ENCODE data around the gene SLCO2A1.

DNA sequence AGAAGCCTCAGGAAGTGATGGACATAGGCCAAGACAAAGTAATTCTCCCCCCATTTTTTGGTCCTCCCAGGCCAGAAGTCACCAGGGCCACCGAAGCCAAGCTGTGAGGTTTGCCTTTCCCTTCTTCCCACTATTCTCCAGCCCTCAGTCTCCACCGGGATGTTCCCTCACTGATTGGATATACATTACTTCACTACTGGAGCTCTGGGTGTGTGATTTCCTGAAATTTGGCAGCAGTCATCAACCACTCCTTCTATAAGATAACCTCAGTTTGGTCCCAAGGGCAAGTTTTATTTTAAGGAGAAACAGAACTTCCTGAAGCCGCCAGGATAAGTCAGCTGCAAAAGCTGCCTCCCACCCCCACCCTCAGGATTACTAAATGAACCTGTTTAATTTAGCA is 11.3 kb downstream of the SLCO2A1 start:
- no peak for TF ChIP-seq POLR2A (IDR thresholded peaks at IDR 0.05)
- TF ChIP-seq, protein P1, sequence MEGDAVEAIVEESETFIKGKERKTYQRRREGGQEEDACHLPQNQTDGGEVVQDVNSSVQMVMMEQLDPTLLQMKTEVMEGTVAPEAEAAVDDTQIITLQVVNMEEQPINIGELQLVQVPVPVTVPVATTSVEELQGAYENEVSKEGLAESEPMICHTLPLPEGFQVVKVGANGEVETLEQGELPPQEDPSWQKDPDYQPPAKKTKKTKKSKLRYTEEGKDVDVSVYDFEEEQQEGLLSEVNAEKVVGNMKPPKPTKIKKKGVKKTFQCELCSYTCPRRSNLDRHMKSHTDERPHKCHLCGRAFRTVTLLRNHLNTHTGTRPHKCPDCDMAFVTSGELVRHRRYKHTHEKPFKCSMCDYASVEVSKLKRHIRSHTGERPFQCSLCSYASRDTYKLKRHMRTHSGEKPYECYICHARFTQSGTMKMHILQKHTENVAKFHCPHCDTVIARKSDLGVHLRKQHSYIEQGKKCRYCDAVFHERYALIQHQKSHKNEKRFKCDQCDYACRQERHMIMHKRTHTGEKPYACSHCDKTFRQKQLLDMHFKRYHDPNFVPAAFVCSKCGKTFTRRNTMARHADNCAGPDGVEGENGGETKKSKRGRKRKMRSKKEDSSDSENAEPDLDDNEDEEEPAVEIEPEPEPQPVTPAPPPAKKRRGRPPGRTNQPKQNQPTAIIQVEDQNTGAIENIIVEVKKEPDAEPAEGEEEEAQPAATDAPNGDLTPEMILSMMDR (IDR thresholded peaks at IDR 0.05): no peak

Measured in lower leg skin (tissue), 3 donors.